OCI-LY1 (cell line): ENCODE results near the gene SV2C.

Experiments
- CTCF ChIP-seq: fragments of 200-600 bp; sonication (generic), shearing (Covaris generic); IDR thresholded peaks from 2 replicates; pipeline ENCODE4 v1.5.1; 2017; ENCODE audit warnings: mild to moderate bottlenecking, antibody characterized with exemption, low read length, moderate library complexity, mixed read lengths
- EZH2 ChIP-seq: fragments of 200-600 bp; sonication (generic), shearing (Covaris generic); IDR thresholded peaks from 2 replicates; pipeline ENCODE4 v1.8.0; 2017; ENCODE audit warnings: borderline replicate concordance, mixed run types, mild to moderate bottlenecking, antibody characterized with exemption, low read length, moderate library complexity, mixed read lengths

DNA sequence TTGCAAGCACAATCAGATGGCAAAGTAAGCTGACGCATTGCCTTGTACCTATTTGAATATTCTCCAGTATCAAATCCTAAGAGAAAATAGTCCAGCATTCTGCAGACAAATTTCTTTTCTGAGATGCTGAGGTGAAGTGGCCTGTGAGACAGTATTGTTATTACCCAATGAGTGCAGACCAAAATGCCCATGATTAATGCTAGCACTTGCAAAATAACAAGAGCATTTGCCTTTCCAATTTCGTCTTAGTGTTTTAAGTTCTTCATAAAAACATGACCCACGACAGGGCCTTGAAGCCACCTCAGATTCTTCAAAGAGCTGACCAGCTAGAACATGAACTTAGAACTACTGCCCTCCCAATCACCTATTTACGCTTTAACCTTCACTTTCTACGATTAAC lies 317.3 kb downstream of the SV2C start:
- TF ChIP-seq EZH2 (no peak), CTCF (no peak)
